Right lung (tissue), 5 donors: ENCODE measurements around the gene GPS2. TPM values are rescaled to one million over a fixed set of nuclear protein-coding genes. Genes with fewer than 3 reads are reported as not detected.

ENCODE experiments used
- DNase-seq, 2 donors: peaks; one replicate each; pipeline ENCODE4 v3.0.0-alpha.2; 2013
- polyA plus RNA-seq, 5 donors: library from polyadenylated mRNA; unstranded; fragments of 120-200 nt; gene quantifications; one replicate each; pipeline versions ENCODE4 v1.2.1 to v1.2.3, GENCODE V29; 2013; ENCODE audit warnings: inconsistent platforms in 1 of 5, low replicate concordance in 1 of 5; ENCODE audit not compliant: insufficient read length in 5 of 5, insufficient read depth in 1 of 5

GPS2 gene
- polyA plus RNA-seq, 5 donors, result 65.7 to 91.2 (median 81.3) TPM

DNA sequence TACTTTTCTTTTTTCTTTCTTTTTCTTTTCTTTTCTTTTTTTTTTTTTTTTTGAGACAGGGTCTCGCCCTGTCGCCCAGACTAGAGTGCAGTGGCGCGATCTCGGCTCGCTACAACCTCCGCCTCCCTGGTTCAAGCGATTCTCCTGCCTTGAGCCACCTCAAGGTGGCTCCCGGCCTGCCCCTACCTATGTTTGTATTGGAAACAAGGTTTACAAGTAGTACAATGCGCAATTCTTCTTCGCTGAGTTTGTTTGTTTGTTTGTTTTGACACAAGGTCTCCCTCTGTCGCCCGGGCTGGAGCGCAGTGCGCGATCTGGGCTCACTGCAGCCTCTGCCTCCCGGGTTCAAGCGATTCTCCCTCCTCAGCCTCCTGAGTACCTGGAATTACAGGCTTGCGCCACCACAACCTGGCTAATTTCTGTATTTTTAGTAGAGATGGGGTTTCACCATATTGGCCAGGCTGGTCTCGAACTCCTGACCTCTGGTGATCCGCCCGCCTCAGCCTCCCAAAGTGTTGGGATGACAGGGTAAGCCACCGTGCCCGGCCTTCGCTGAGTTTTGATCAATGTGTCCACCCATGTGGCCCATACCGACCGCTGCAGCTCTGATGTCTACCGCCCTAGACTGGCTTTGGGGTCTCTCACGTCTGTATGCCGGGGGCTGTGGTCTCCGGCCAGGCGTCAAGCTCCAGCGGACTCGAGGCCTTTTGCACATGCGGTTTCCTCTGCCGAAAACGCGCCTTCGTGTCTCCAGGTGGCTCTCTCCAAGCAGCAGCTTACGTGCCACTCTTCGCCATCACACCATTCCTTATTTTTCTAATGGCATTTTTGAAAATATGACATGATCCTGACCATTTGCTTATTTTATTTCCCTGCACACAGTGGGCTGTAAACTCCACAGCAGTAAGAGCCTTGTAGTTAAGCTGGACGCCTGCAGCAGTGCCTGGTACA, 19.7 kb downstream of the GPS2 start:
- DNase-seq, result no peak

DNA sequence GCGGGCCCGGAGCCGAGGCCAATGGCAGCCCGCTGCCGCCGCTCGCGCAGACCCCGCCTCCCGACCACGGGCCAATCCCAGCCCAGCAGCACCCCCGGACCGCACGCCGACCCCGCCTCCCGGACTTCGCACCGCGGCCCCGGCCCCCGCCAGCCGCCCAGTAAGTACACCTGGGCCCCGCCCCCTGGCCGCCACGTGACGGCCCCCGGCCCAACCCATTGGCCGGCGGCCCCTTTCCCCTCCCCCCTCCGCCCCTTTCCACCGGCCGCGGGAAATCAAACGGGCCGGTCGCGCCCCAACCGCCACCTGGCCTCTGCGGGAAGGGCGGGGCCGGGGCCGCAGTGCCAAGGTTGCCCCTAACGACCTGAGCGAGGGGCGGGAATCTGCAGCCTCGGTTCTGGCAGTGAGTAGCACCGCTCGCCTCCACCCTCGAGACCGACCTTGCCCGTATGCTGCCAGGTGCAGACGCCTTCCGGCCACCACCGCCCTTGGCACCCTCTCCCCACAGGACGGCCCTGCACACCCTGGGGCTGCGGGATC, 20.5 kb downstream of the GPS2 start, which contains the start of gene YBX2:
Gene YBX2, minus strand, starts transcription at position 26 of the 540 bp plus-strand sequence. CDS start 139 bp downstream, outside the sequence.
- DNase-seq, result no peak

DNA sequence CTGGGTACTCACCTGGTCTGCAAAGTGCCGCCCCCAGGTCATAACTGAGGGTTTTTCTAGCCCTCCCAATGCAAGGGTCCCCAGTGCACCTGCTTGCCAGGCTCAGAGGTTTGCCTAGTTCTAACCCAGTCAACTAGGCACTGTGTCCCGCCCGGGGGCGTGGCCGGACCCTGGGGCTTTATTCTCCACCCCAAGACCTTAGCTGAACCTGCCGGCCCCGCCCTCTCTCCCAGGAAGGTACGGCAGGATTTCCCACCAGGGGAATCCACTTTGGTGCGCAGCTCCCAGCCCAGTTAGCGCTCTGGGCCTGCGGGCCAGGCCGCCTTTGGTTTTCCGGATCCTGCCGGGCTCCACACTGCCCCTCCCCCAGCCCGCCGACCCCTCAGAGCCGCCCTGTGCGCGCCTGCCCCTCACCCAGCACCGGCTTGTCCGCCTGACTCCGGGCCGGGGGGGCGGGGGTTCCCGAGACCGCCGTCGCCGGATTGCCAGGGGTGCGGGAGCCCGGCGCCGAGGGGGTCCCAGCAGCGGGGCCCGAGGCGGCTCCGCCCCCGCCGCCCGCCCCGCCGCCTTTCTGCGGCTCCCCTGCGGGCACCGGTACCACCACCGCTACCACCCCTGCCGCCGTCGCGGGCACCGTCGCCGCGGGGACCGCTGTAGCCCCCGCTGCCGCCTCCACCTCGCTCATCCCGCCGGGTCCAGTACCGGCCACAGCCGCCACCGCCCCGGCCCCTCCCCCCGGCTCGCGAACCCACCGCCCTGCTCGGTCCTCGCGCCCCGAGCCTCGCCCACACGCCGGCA, 21.1 kb downstream of the GPS2 start:
- no peak for DNase-seq

DNA sequence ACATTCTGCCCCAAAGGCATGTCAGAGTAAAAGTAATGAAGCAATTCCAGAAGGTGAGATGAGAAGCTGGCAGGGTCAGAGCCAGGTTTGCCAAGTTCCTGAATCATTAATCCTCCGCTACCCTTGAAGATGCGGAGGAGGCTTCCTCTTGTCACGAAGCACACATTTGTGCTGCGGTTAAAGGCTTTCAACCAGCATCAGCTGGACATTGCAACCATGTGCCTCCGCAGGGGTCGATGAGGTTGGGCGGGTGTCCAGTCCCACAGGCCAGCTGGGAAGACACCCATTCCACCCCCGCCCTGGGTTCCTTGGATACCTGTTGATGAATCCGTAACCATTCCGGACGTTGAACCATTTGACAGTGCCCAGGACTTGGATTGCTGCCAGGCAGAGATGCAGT, 22.0 kb downstream of the GPS2 start:
- DNase-seq, result no peak

DNA sequence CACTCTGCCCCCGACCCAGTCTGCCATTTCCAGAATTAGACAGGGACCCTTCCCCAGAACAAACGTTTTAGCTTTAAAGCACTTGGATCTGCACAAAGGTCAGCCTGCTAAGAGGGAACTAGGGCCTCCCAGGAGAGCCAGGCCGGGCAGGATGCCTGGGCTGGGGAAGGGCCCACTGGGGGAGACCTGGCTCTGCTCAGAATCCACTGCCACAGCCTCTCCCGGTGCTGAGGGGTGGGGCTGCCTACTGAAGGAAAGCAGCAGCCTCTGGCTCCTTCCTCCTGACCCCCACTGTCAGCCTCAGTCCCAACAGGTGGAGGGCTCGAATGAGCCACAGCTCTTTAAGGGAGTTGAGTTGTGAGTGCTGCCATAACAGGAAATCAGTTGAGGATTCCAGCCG, 22.4 kb downstream of the GPS2 start:
- no peak for DNase-seq

DNA sequence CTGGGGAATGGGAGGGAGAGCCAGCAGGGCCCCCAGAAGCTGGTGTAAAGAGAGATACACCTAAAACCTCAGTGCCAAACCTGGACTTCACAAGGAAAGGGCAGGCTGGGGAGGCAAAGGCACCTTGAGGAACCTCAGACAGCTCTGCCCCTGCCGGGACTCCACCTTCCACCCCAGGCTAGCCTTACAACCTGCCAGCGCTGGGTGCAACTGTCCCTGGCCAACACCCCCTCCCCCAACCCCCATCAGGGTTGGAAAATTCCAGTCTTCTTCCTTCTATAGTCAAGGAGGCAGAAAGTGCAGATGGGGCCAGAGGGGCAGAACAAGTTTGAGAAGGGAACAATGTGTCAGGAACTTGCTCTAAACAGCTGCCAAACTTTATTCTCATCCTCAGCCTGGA, 23.0 kb downstream of the GPS2 start:
- no peak for DNase-seq

DNA sequence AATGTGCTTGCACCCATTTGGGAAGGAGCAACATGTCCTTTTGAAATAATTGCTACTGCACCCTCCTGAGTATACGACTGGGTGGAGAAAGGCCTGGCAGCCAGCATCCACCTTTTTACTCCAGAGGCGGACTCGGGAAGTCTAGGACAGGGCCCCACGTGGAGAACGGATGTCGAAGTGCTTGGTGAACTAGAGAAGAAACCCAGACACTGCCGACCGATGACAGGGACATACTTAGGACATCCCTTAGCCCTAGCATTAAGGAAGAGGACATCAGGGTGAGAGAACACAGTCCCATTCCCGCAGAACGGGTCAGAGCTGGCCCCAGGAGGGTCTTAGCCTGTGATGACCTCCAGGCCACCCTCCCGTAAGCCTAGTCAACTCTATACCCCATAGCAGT, 24.5 kb downstream of the GPS2 start:
- DNase-seq, result no peak

DNA sequence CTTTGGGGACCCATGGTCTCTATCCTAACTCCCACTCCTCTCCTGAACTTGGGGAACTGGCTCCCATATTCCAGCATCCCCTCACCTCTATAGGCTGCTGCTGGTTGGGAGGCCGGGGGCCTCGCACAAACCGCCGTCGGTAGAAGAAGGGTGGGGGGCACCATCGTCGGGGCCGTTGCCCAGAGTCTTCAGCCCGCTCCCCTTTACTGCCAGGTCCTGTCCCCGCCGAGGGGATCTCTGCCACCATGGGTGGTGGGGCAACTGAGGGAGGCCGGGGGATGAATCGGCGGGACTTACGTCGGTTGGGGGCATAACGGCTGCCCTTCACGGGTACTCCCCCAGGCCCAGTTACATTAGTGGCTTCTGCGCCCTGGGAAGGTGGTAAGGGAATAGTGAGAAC, 25.0 kb downstream of the GPS2 start:
- DNase-seq, result no peak

DNA sequence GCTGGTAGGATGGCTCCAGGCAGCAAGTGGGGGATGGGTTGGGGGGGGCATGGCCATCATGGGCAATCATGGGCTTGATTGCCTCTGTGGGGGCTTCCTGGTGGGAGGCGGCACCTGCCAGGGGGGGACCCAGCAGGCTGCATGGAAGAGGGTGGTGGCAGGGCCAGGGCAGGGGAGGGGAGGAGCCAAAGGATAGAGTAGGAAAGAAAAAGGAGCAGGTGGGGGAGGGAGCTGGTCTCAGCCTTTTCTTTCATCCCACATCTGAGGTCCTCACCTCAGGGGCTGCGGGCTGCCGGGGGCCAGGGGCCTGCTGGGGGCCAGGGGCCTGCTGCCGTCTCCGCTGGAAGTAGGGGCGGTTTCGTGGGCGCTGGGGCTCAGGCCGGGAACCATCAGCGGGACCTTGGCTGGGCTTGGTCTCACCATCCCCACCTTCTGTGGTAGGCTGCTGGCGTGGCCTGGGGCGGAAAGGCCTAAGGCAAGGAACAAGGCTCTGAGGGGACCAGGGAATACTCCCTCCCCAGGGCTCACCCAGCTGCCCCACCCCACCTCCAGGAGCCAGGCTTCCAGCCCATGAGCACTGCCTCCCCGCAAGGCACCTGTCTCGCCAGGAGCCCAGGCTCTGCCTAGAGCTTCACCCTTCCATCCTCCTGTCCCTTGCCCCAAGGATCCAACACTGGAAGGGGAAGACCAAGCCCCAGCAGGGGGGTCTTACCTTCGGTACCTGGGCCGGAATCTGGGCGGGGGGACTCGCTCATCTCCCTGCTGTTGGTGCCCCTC, 25.7 kb downstream of the GPS2 start:
- no peak for DNase-seq

DNA sequence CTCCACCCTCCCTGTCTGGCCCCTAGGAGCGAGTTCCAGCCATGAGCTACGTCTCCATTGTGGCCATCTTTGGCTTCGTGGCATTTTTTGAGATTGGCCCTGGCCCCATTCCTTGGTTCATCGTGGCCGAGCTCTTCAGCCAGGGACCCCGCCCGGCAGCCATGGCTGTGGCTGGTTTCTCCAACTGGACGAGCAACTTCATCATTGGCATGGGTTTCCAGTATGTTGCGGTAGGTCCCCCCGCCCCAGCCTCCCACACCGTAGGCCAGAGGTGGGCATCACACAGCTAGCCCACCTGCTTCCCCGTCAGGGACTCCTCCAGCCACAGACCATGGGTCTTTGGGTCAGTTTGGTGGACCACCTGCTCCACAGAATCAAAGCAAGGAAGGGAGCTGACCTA, 29.5 kb downstream of the GPS2 start:
- no peak for DNase-seq

DNA sequence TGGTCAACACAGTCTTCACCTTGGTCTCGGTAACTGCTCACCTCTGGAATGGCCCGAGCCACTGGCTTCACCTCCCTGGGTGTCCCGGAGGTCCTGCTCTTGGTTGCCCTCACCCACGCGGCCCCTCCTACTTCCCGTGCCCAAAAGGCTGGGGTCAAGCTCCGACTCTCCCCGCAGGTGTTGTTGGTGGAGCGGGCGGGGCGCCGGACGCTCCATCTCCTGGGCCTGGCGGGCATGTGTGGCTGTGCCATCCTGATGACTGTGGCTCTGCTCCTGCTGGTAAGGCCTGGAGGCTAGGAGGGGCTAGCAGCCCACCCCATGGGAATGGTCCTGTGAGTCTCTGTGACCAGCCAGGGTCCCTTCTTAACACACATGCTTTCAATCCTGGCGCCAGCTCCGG, 30.2 kb downstream of the GPS2 start:
- DNase-seq, result no peak

DNA sequence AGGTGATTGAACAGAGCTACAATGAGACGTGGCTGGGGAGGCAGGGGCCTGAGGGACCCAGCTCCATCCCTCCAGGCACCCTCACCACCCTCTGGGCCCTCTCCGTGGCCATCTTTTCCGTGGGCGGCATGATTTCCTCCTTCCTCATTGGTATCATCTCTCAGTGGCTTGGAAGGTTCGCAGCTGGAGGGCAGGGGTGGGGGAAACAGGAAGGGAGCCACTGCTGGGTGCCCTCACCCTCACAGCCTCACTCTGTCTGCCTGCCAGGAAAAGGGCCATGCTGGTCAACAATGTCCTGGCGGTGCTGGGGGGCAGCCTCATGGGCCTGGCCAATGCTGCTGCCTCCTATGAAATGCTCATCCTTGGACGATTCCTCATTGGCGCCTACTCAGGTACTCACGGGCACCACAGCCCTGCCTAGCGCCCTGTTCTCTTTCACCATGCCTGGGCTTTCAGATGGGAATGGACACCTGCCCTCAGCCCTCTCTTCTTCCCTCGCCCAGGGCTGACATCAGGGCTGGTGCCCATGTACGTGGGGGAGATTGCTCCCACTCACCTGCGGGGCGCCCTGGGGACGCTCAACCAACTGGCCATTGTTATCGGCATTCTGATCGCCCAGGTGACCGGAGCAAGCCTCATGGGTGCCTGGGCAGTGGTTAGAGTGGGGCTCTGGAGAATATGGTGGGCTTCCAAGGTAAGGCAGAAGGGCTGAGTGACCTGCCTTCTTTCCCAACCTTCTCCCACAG, 31.5 kb downstream of the GPS2 start:
- no peak for DNase-seq

DNA sequence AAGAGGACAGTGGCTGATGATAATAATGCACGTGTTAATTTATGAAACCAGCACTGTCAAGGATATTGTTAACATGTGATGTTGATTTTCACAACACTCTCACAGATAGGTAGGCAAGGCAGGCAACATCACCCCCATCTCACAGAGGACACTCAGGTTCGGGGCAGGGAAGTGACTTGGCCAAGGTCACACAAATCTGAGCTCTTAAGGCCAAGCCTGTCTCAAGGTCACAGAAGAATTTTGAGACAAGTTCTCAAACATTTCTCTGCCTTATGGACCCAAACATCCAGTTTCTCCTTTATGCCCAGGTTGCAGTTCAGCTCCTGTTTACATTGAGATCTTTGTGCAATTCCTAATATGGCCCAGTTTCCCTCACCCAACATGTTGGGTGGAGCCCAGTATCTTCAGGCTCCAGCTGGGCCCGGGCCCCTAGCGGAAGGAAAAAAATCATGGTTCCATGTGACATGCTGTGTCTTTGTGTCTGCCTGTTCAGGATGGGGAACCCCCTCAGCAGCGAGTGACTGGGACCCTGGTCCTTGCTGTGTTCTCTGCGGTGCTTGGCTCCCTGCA, 32.3 kb downstream of the GPS2 start:
- DNase-seq, result no peak

DNA sequence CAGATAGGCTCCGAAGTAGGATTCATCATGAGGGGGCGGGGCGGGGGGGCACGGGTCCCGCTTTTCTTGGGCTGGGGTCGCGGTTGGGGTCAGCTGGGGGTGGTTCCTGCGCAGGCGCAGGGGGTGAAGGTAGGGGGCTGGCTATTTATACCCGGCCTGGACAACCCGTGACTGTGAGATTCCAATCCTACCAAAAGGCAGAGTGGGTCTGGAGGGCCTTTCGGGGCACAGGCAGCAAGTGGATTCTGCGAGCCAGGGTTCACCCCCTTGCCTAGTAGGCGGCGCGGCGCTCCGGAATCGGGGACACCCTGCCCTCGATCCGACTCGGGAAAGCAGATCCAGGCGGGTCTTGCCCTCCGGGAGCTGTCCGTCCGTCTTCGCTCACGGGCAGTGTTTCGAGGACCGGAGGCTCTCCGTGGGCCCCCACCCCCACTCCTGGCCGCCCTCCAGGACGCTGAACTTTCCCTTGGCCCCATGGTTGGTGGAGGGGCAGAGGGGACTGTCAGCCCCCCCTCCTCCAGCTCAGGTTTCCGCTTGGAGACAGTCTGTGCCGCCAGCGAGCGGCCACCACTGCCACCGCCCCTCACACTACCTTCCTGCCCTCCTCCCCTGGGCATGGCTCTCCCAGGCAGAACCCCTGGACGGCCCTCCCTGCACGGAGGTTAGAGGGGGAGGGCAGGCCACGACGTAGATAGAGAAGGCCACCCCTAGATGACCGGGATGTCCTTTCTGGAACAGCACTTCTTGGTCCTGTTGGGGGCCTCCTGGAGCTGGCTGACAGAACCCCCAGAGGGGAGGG, 33.0 kb downstream of the GPS2 start:
- peak in 1 of 2 donors; percentile 33 for DNase-seq

DNA sequence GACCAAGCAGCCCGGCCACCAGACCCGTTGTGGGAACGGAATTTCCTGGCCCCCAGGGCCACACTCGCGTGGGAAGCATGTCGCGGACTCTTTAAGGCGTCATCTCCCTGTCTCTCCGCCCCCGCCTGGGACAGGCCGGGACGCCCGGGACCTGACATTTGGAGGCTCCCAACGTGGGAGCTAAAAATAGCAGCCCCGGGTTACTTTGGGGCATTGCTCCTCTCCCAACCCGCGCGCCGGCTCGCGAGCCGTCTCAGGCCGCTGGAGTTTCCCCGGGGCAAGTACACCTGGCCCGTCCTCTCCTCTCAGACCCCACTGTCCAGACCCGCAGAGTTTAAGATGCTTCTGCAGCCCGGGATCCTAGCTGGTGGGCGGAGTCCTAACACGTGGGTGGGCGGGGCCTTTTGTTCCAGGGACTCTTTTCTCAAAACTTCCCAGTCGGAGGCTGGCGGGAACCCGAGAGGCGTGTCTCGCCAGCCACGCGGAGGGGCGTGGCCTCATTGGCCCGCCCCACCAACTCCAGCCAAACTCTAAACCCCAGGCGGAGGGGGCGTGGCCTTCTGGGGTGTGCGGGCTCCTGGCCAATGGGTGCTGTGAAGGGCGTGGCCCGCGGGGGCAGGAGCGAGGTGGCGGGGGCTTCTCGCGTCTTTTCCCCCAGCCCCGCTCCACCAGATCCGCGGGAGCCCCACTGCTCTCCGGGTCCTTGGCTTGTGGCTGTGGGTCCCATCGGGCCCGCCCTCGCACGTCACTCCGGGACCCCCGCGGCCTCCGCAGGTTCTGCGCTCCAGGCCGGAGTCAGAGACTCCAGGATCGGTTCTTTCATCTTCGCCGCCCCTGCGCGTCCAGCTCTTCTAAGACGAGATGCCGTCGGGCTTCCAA, 33.8 kb downstream of the GPS2 start, which contains the start of gene SLC2A4:
Gene SLC2A4, plus strand, starts transcription at position 645 of the 879 bp plus-strand sequence. Its CDS starts 217 bp downstream, at position 862.
- peak; percentile 87 to 89 for DNase-seq

DNA sequence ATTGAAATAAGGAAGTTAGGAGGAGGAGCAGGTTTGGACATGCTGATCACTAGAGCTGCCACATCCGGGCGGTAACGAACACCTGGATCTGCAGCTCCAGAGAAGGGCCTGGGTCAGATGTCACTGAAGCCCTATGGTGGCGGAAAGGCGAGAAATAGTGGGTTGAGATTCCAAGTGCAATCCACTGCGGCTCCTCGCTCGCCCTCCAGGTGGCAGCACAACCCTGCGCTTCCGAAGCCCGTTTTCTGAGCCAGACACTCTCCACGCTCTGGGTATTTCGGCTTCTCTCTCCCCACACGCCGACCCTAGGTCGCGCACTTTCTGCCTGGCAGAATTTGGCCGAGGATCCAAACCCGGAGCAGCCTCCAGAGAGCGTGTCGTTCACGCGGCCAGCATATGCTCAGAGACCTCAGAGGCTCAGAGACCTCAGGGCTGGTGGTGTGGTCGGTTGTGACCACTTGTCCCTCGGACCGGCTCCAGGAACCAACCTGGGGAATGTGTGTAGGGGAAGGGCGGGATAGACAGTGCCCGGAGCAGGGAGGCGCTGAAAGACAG, 34.6 kb downstream of the GPS2 start:
- DNase-seq, result peak; percentile 76 to 82

DNA sequence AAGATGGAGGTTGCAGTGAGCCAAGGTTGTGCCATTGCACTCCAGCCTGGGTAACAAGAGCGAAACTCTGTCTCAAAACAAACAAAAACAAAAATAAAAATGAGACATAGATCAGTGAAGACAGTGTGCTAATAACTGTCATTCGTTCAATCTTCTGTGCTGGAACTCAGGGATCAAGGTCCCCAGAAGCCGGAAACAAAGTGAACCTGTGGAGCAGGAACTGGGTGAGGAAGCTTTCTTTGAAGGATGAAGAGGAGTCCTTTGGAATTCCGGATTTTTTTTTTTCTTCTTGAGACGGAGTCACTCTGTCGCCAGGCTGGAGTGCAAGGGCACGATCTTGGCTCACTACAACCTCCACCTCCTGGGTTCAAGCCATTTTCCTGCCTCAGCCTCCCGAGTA, 35.7 kb downstream of the GPS2 start:
- DNase-seq, result no peak

DNA sequence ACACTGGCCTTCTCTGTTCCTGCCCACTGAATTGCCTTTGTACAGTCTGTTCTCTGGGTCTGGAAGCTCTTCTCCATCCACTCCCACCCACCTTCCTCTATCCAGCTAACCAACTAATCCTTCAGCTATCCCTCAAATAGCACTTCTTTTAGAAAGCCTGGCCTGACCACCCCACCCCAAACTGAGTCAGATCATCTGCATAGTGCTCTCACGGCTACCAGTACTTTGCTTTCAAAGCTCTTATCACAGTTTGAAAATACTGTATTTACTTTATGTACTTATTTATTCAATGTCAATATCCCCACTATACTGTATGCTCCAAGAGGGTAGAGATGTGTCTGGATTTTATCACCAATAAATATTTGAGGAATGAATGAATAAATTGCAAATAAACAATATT, 48.4 kb downstream of the GPS2 start:
- no peak for DNase-seq
